Sigmoid colon (tissue), 7 donors: ENCODE measurements around the gene PRDM16. TPM values are rescaled to one million over a fixed set of nuclear protein-coding genes. Genes with fewer than 3 reads are reported as not detected.

Experiments
- DNase-seq: peaks from one replicate; pipeline ENCODE4 v3.0.0-alpha.2; 2019
- H3K27ac ChIP-seq, 4 donors: fragments of 200-600 bp; sonication (generic); one replicate each; pipeline ENCODE4 v1.5.1; 2016 to 2019; ENCODE audit warnings: mild to moderate bottlenecking in 1 of 4
- H3K27me3 ChIP-seq, 3 donors: fragments of 200-600 bp; sonication (generic); one replicate each; pipeline ENCODE4 v1.5.1; 2019; ENCODE audit warnings: mild to moderate bottlenecking in 1 of 3
- H3K36me3 ChIP-seq, 4 donors: fragments of 200-600 bp; sonication (generic); one replicate each; pipeline ENCODE4 v1.5.1; 2016 to 2019
- H3K4me1 ChIP-seq, 4 donors: fragments of 200-600 bp; sonication (generic); one replicate each; pipeline ENCODE4 v1.5.1; 2017 to 2019
- H3K4me3 ChIP-seq, 4 donors: fragments of 200-600 bp; sonication (generic); one replicate each; pipeline ENCODE4 v1.5.1; 2017 to 2019; ENCODE audit warnings: mild to moderate bottlenecking in 2 of 4, moderate library complexity in 1 of 4
- H3K9me3 ChIP-seq, 4 donors: fragments of 200-600 bp in 3 of 4; sonication (generic) in 3 of 4; one replicate each; pipeline versions ENCODE4 v1.5.1 to v1.6.1; 2013 to 2019
- CTCF ChIP-seq, 4 experiments: fragments of 450-650 bp in 3 of 4; fragments of 200-600 bp in 1 of 4; IDR thresholded peaks; one replicate each; pipeline ENCODE4 v1.5.1; 2016 to 2019; ENCODE audit warnings: antibody characterized with exemption in 4 of 4, mild to moderate bottlenecking in 3 of 4, moderate library complexity in 2 of 4
- EP300 ChIP-seq, 4 donors: sonication (generic); formaldehyde crosslinking; IDR thresholded peaks; one replicate each; pipeline ENCODE4 v1.6.1; 2017; ENCODE audit warnings: antibody characterized with exemption in 4 of 4
- POLR2A ChIP-seq, 2 donors: fragments of 450-650 bp; IDR thresholded peaks; one replicate each; pipeline ENCODE4 v1.6.1; 2016; ENCODE audit warnings: antibody characterized with exemption in 2 of 2, mild to moderate bottlenecking in 2 of 2, moderate library complexity in 2 of 2
- POLR2AphosphoS5 ChIP-seq, 4 donors: sonication (generic); formaldehyde crosslinking; IDR thresholded peaks; one replicate each; pipeline ENCODE4 v1.6.1; 2017; ENCODE audit warnings: antibody characterized with exemption in 4 of 4
- WGBS, 2 donors: extraction: QIAGEN DNeasy Blood & Tissue Kit; methylation state at CpG; one replicate each; pipeline ENCODE4 v1.1.7; 2013; 5-methylcytosine and 5-hydroxymethylcytosine counted together
- intact Hi-C: fragments of 100-400 bp; cut with DNase I; formaldehyde crosslinking; loops from one replicate; pipeline ENCODE4 v1.15.1; 2023
- polyA plus RNA-seq, 3 donors: library from polyadenylated mRNA; stranded (reverse); fragments of 200-250 nt; gene quantifications; one replicate each; pipeline ENCODE4 v1.2.3, GENCODE V29; 2013
- total RNA-seq, 4 donors: library from RNA; depleted of rRNA; stranded (reverse); fragments of >200 nt; gene quantifications; one replicate each; pipeline ENCODE4 v1.1.0, GENCODE V29; 2016
- donor health status: healthy with polysubstance abuse.
- donor health status: Bipolar disorder and iron deficiency.
- donor health status: healthy.

The PRDM16 gene
- total and polyA plus RNA-seq, 7 donors = under 0.01 to 1.7 (median 0.49) TPM

GRCh38 chr1:3352299-3352951, 283.4 kb downstream of the PRDM16 start:
- peak; percentile 92 for DNase-seq
- intact Hi-C loops = loop anchor here (1.0 kb wide), 1 partner anchor 38 kb away; no protein-coding TSS in a partner anchor
- H3K4me3 ChIP-seq = peak overlapping the region in 3 of 4 donors; percentile 10 to 20 (median 19)
- peak overlapping the region; percentile 92 to 95 (median 94) for H3K27ac ChIP-seq
- H3K9me3 ChIP-seq = no peaks in the 10 kb centered on the region
- H3K4me1 ChIP-seq = peaks cover 0 to 50% (median 43%) of the 10 kb centered on the region in 4 donors
- peaks cover 0 to 6% (median 0%) of the 10 kb centered on the region in 3 donors for H3K27me3 ChIP-seq
- no peaks in the 10 kb centered on the region for H3K36me3 ChIP-seq
- TF ChIP-seq EP300 (IDR thresholded peaks at IDR 0.05) (peak; percentile 37 to 94 (median 84)), POLR2A (IDR thresholded peaks at IDR 0.05) (peak in 1 of 2 donors; percentile 43), CTCF (IDR thresholded peaks at IDR 0.05) (no peak), POLR2AphosphoS5 (IDR thresholded peaks at IDR 0.05) (peak; percentile 75 to 93 (median 88))
- 61 to 74% methylated on average over 30 of the region's 30 CpGs for WGBS, 2 donors

GRCh38 chr1:3352952-3353331, 283.9 kb downstream of the PRDM16 start:
- Histone ChIP-seq H3K36me3 (no peaks in the 10 kb centered on the region), H3K4me1 (peaks cover 0 to 50% (median 43%) of the 10 kb centered on the region in 4 donors), H3K4me3 (no peak overlapping the region), H3K27ac (peak overlapping the region; percentile 92 to 95 (median 94)), H3K27me3 (peaks cover 0 to 11% (median 0%) of the 10 kb centered on the region in 3 donors), H3K9me3 (no peaks in the 10 kb centered on the region)
- peak; percentile 85 for DNase-seq
- intact Hi-C loops = loop anchor here (1.0 kb wide), 1 partner anchor 39 kb away; no protein-coding TSS in a partner anchor
- 29 to 53% methylated on average over 13 of the region's 13 CpGs for WGBS, 2 donors
- no peak for TF ChIP-seq CTCF (IDR thresholded peaks at IDR 0.05)
- TF ChIP-seq EP300 (IDR thresholded peaks at IDR 0.05) = no peak
- peak in 3 of 4 donors; percentile 2 to 40 (median 17) for TF ChIP-seq POLR2AphosphoS5 (IDR thresholded peaks at IDR 0.05)
- no peak for TF ChIP-seq POLR2A (IDR thresholded peaks at IDR 0.05)

- Histone ChIP-seq H3K27ac (peak overlapping the region; percentile 92 to 95 (median 94)), H3K4me1 (peaks cover 0 to 50% (median 43%) of the 10 kb centered on the region in 4 donors), H3K36me3 (no peaks in the 10 kb centered on the region), H3K9me3 (no peaks in the 10 kb centered on the region), H3K27me3 (peaks cover 0 to 14% (median 0%) of the 10 kb centered on the region in 3 donors), H3K4me3 (no peak overlapping the region)
- WGBS, 2 donors = 50 to 79% methylated on average over 8 of the region's 8 CpGs
- intact Hi-C loops = no loop called here
- DNase-seq = no peak
- no peak for TF ChIP-seq EP300 (IDR thresholded peaks at IDR 0.05)
- TF ChIP-seq POLR2AphosphoS5 (IDR thresholded peaks at IDR 0.05) = no peak
- no peak for TF ChIP-seq CTCF (IDR thresholded peaks at IDR 0.05)
- TF ChIP-seq POLR2A (IDR thresholded peaks at IDR 0.05) = no peak
These were observed 284.9 kb downstream of the PRDM16 start for GRCh38 chr1:3353876-3354275.

- no peak for TF ChIP-seq CTCF (IDR thresholded peaks at IDR 0.05)
- TF ChIP-seq EP300 (IDR thresholded peaks at IDR 0.05) = no peak
- no peak for TF ChIP-seq POLR2AphosphoS5 (IDR thresholded peaks at IDR 0.05)
- TF ChIP-seq POLR2A (IDR thresholded peaks at IDR 0.05) = no peak
- DNase-seq = no peak
- peaks cover 0 to 14% (median 5%) of the 10 kb centered on the region in 3 donors for H3K27me3 ChIP-seq
- peaks cover 0 to 37% (median 35%) of the 10 kb centered on the region in 4 donors for H3K4me1 ChIP-seq
- H3K4me3 ChIP-seq = no peak overlapping the region
- peak overlapping the region in 3 of 4 donors; percentile 5 to 93 (median 21) for H3K27ac ChIP-seq
- H3K9me3 ChIP-seq = no peaks in the 10 kb centered on the region
- intact Hi-C loops = no loop called here
- 90 to 91% methylated on average over 8 of the region's 8 CpGs for WGBS, 2 donors
- H3K36me3 ChIP-seq = no peaks in the 10 kb centered on the region
These were observed 286.1 kb downstream of the PRDM16 start for GRCh38 chr1:3355089-3355488.
